ENCODE results near the gene SLC24A3. TPM values are rescaled to one million over a fixed set of nuclear protein-coding genes. Genes with fewer than 3 reads are reported as not detected.

The SLC24A3 gene
- total and polyA plus RNA-seq, 2 donors from 2014 or later = 0.86 to 5.2 TPM

- no peak for TF ChIP-seq CTCF (IDR thresholded peaks at IDR 0.05; ENCODE audit: borderline replicate concordance, extremely low read depth, insufficient read depth)
- FAIRE-seq (no peak), DNase-seq (no peak)
- Histone ChIP-seq H3K27me3 (ENCODE audit: control insufficient read depth, insufficient read depth, low read length) (no peaks in the 10 kb centered on the region), H3K9ac (ENCODE audit: low read length in 3 of 3) (no peak overlapping the region), H3K36me3 (ENCODE audit: control insufficient read depth in 2 of 3, insufficient read depth in 3 of 3, low read length in 3 of 3) (no peaks in the 10 kb centered on the region), H3K9me3 (ENCODE audit: control insufficient read depth in 2 of 3, insufficient read depth in 1 of 3, low read length in 3 of 3) (no peaks in the 10 kb centered on the region), H3K4me3 (ENCODE audit: low read length in 3 of 3) (no peak overlapping the region), H3K27ac (ENCODE audit: low read depth in 2 of 2, low read length in 2 of 2) (no peak overlapping the region), H3K4me1 (ENCODE audit: control insufficient read depth in 2 of 3, insufficient read depth in 2 of 3, low read depth in 1 of 3, low read length in 3 of 3) (no peaks in the 10 kb centered on the region)
- intact Hi-C loops (cut with DNase I) = no loop called here
Observed at GRCh38 chr20:19193349-19193748, 19.1 kb upstream of the SLC24A3 start.

- Histone ChIP-seq H3K36me3 (ENCODE audit: control insufficient read depth in 2 of 3, insufficient read depth in 3 of 3, low read length in 3 of 3) (no peaks in the 10 kb centered on the region), H3K9me3 (ENCODE audit: control insufficient read depth in 2 of 3, insufficient read depth in 1 of 3, low read length in 3 of 3) (no peaks in the 10 kb centered on the region), H3K4me1 (ENCODE audit: control insufficient read depth in 2 of 3, insufficient read depth in 2 of 3, low read depth in 1 of 3, low read length in 3 of 3) (no peaks in the 10 kb centered on the region), H3K27me3 (ENCODE audit: control insufficient read depth, insufficient read depth, low read length) (no peaks in the 10 kb centered on the region), H3K9ac (ENCODE audit: low read length in 3 of 3) (no peak overlapping the region), H3K27ac (ENCODE audit: low read depth in 2 of 2, low read length in 2 of 2) (no peak overlapping the region), H3K4me3 (ENCODE audit: low read length in 3 of 3) (no peak overlapping the region)
- peak; percentile 79 for TF ChIP-seq CTCF (IDR thresholded peaks at IDR 0.05; ENCODE audit: borderline replicate concordance, extremely low read depth, insufficient read depth)
- intact Hi-C loops (cut with DNase I) = no loop called here
- DNase-seq (peak; percentile 57 to 84 (median 68)), FAIRE-seq (peak; percentile 13)
Observed at GRCh38 chr20:19205981-19206396, 6.5 kb upstream of the SLC24A3 start.

GRCh38 chr20:19207541-19207940 lies 4.9 kb upstream of the SLC24A3 start:
- no peak for FAIRE-seq
- Histone ChIP-seq H3K9ac (ENCODE audit: low read length in 3 of 3) (no peak overlapping the region), H3K36me3 (ENCODE audit: control insufficient read depth in 2 of 3, insufficient read depth in 3 of 3, low read length in 3 of 3) (no peaks in the 10 kb centered on the region), H3K27ac (ENCODE audit: low read depth in 2 of 2, low read length in 2 of 2) (no peak overlapping the region), H3K4me3 (ENCODE audit: low read length in 3 of 3) (no peak overlapping the region), H3K9me3 (ENCODE audit: control insufficient read depth in 2 of 3, insufficient read depth in 1 of 3, low read length in 3 of 3) (no peaks in the 10 kb centered on the region), H3K4me1 (ENCODE audit: control insufficient read depth in 2 of 3, insufficient read depth in 2 of 3, low read depth in 1 of 3, low read length in 3 of 3) (no peaks in the 10 kb centered on the region), H3K27me3 (ENCODE audit: control insufficient read depth, insufficient read depth, low read length) (no peaks in the 10 kb centered on the region)
- DNase-seq = no peak
- intact Hi-C loops (cut with DNase I) = no loop called here
- no peak for TF ChIP-seq CTCF (IDR thresholded peaks at IDR 0.05; ENCODE audit: borderline replicate concordance, extremely low read depth, insufficient read depth)

Data from kidney (tissue), 14 donors.